HepG2 (cell line): ENCODE measurements around the gene MADCAM1. TPM values are rescaled to one million over a fixed set of nuclear protein-coding genes. Genes with fewer than 3 reads are reported as not detected.
A peak's percentile ranks its signal among the peaks of the same experiment; 100 is the strongest.

ENCODE experiments used
- DZIP1 ChIP-seq: sonication (generic); formaldehyde crosslinking; IDR thresholded peaks from 2 replicates; pipeline ENCODE4 v1.5.0; 2020; ENCODE audit warnings: mild to moderate bottlenecking, missing genetic modification reagents
- ELF1 ChIP-seq: sonication (generic); formaldehyde crosslinking; IDR thresholded peaks from 2 replicates; pipeline ENCODE4 v1.4.0; 2020; ENCODE audit warnings: missing genetic modification reagents
- ISL2 ChIP-seq: sonication (generic); formaldehyde crosslinking; IDR thresholded peaks from 2 replicates; pipeline ENCODE4 v1.5.0; 2020; ENCODE audit warnings: missing genetic modification reagents
- KAT8 ChIP-seq: IDR thresholded peaks from 2 replicates; pipeline ENCODE4 v1.6.1; 2016; ENCODE audit warnings: missing genetic modification reagents, missing compliant biosample characterization
- MEF2D ChIP-seq: sonication (generic); formaldehyde crosslinking; IDR thresholded peaks from 2 replicates; pipeline ENCODE4 v1.5.1; 2020; ENCODE audit warnings: mild to moderate bottlenecking, missing genetic modification reagents
- MXD1 ChIP-seq: sonication (generic); formaldehyde crosslinking; IDR thresholded peaks from 2 replicates; pipeline ENCODE4 v1.4.0; 2020; ENCODE audit warnings: mild to moderate bottlenecking, missing genetic modification reagents
- NCOA2 ChIP-seq: sonication (generic); formaldehyde crosslinking; IDR thresholded peaks from 2 replicates; pipeline ENCODE4 v1.8.0; 2022; ENCODE audit warnings: inconsistent platforms
- SNAI1 ChIP-seq: sonication (generic); formaldehyde crosslinking; IDR thresholded peaks from 2 replicates; pipeline ENCODE4 v1.5.0; 2020; ENCODE audit warnings: mild to moderate bottlenecking, missing genetic modification reagents, borderline replicate concordance
- U2AF1 ChIP-seq: fragments of 200-400 bp; formaldehyde crosslinking; optimal IDR thresholded peaks from 2 replicates; pipeline ENCODE3; 2017; ENCODE audit warnings: mild to moderate bottlenecking, low read depth, low read length
- ZKSCAN8 ChIP-seq: IDR thresholded peaks from 2 replicates; pipeline ENCODE4 v1.6.1; 2016; ENCODE audit warnings: borderline replicate concordance, missing genetic modification reagents, missing compliant biosample characterization
- ZNF160 ChIP-seq: sonication (generic); formaldehyde crosslinking; IDR thresholded peaks from 2 replicates; pipeline ENCODE4 v1.8.0; 2022; ENCODE audit warnings: mild to moderate bottlenecking, inconsistent platforms, missing genetic modification reagents
- ZNF230 ChIP-seq: sonication (generic); formaldehyde crosslinking; IDR thresholded peaks from 2 replicates; pipeline ENCODE4 v1.4.0; 2020; ENCODE audit warnings: mild to moderate bottlenecking, missing genetic modification reagents
- ZNF232 ChIP-seq: sonication (generic); formaldehyde crosslinking; IDR thresholded peaks from 2 replicates; pipeline ENCODE4 v1.4.0; 2020; ENCODE audit warnings: missing genetic modification reagents, borderline replicate concordance
- ZNF350 ChIP-seq: sonication (generic); formaldehyde crosslinking; IDR thresholded peaks from 2 replicates; pipeline ENCODE4 v1.4.0; 2020; ENCODE audit warnings: mild to moderate bottlenecking, low read depth, missing genetic modification reagents, borderline replicate concordance
- ZNF451 ChIP-seq: sonication (generic); formaldehyde crosslinking; IDR thresholded peaks from 2 replicates; pipeline ENCODE4 v1.5.0; 2020; ENCODE audit warnings: mild to moderate bottlenecking, missing genetic modification reagents
- ZNF580 ChIP-seq: IDR thresholded peaks from 2 replicates; pipeline ENCODE4 v1.6.1; 2016; ENCODE audit warnings: low read depth, borderline replicate concordance
- ZNF788 ChIP-seq: sonication (generic); formaldehyde crosslinking; IDR thresholded peaks from 2 replicates; pipeline ENCODE4 v1.5.0; 2020; ENCODE audit warnings: mild to moderate bottlenecking, missing genetic modification reagents, borderline replicate concordance
- polyA plus RNA-seq, 8 experiments: library from polyadenylated mRNA; depleted of rRNA in 3 of 8; stranded (reverse) in 7 of 8; unstranded in 1 of 8; fragments of >200 nt; fragmentation: Illumina TruSeq in 4 of 8; extraction: Trizol in 4 of 8; gene quantifications; 2 replicates each; pipeline versions ENCODE4 v1.2.1 to v1.2.3, GENCODE V29; 2011 to 2016; ENCODE audit warnings: low read depth in 4 of 8, missing spikeins in 1 of 8, mixed read lengths in 1 of 8; ENCODE audit not compliant: insufficient read depth in 1 of 8
- total RNA-seq, 5 experiments: library from RNA; depleted of rRNA; stranded (reverse); fragments of >200 nt; fragmentation: Illumina TruSeq; extraction: Trizol; gene quantifications; 2 replicates each; pipeline ENCODE4 v1.2.3, GENCODE V29; 2016; ENCODE audit warnings: low read depth in 1 of 5
- TF ChIP-seq, protein P1 (sequence below): sonication (generic); formaldehyde crosslinking; IDR thresholded peaks from 2 replicates; pipeline ENCODE4 v1.9.0; 2021; ENCODE audit warnings: missing genetic modification reagents, mild to moderate bottlenecking, borderline replicate concordance
- TF ChIP-seq, protein P2 (sequence below): IDR thresholded peaks from 2 replicates; pipeline ENCODE4 v1.6.1; 2016; ENCODE audit warnings: low read depth, control low read depth
- TF ChIP-seq, protein P3 (sequence below): sonication (generic); formaldehyde crosslinking; IDR thresholded peaks from 2 replicates; pipeline ENCODE4 v1.5.0; 2020; ENCODE audit warnings: mild to moderate bottlenecking, missing genetic modification reagents

The MADCAM1 gene
- total and polyA plus RNA-seq, 2 of the 13 experiments (the other 11 are each of a cell fraction or from before 2014, with no cell fraction given), result 0.29 to 0.33 TPM

- TF ChIP-seq ZNF788, result peak; percentile 91; the same call in 1 of the 2 replicates
- peak; percentile 85 for TF ChIP-seq MEF2D
- TF ChIP-seq ZNF350 (CRISPR knock-in tag), result peak; percentile 82
- TF ChIP-seq, protein P1, sequence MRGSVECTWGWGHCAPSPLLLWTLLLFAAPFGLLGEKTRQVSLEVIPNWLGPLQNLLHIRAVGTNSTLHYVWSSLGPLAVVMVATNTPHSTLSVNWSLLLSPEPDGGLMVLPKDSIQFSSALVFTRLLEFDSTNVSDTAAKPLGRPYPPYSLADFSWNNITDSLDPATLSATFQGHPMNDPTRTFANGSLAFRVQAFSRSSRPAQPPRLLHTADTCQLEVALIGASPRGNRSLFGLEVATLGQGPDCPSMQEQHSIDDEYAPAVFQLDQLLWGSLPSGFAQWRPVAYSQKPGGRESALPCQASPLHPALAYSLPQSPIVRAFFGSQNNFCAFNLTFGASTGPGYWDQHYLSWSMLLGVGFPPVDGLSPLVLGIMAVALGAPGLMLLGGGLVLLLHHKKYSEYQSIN (CRISPR knock-in tag), result no peak
- TF ChIP-seq ZNF451 (CRISPR knock-in tag), result peak; percentile 39; the same call in 1 of the 2 replicates
- no peak for TF ChIP-seq ZNF580
- no peak; the same call in 1 of the 2 replicates for TF ChIP-seq ZNF230 (CRISPR knock-in tag)
- no peak for TF ChIP-seq ZNF232 (CRISPR knock-in tag)
- TF ChIP-seq MXD1, result peak; percentile 57; the same call in 1 of the 2 replicates
- peak; percentile 77; the same call in 1 of the 2 replicates for TF ChIP-seq ZNF160 (CRISPR knock-in tag)
- TF ChIP-seq NCOA2 (CRISPR knock-in tag), result peak; percentile 89
- peak; percentile 82 for TF ChIP-seq ELF1 (CRISPR knock-in tag)
- TF ChIP-seq KAT8 (CRISPR knock-in tag), result peak; percentile 55; the same call in 1 of the 2 replicates
- TF ChIP-seq U2AF1, result no peak
- no peak for TF ChIP-seq SNAI1
- TF ChIP-seq ISL2 (CRISPR knock-in tag), result peak; percentile 70
- TF ChIP-seq DZIP1, result no peak
- TF ChIP-seq, protein P2, sequence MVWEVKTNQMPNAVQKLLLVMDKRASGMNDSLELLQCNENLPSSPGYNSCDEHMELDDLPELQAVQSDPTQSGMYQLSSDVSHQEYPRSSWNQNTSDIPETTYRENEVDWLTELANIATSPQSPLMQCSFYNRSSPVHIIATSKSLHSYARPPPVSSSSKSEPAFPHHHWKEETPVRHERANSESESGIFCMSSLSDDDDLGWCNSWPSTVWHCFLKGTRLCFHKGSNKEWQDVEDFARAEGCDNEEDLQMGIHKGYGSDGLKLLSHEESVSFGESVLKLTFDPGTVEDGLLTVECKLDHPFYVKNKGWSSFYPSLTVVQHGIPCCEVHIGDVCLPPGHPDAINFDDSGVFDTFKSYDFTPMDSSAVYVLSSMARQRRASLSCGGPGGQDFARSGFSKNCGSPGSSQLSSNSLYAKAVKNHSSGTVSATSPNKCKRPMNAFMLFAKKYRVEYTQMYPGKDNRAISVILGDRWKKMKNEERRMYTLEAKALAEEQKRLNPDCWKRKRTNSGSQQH (CRISPR knock-in tag), result 0 out of 2 replicates have a peak, but pooled peaks have one; percentile 34
- TF ChIP-seq, protein P3, sequence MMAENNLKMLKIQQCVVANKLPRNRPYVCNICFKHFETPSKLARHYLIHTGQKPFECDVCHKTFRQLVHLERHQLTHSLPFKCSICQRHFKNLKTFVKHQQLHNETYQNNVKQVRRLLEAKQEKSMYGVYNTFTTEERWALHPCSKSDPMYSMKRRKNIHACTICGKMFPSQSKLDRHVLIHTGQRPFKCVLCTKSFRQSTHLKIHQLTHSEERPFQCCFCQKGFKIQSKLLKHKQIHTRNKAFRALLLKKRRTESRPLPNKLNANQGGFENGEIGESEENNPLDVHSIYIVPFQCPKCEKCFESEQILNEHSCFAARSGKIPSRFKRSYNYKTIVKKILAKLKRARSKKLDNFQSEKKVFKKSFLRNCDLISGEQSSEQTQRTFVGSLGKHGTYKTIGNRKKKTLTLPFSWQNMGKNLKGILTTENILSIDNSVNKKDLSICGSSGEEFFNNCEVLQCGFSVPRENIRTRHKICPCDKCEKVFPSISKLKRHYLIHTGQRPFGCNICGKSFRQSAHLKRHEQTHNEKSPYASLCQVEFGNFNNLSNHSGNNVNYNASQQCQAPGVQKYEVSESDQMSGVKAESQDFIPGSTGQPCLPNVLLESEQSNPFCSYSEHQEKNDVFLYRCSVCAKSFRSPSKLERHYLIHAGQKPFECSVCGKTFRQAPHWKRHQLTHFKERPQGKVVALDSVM, result peak; percentile 62
- no peak; the same call in 1 of the 2 replicates for TF ChIP-seq ZKSCAN8 (CRISPR knock-in tag)
Observed at GRCh38 chr19:524062-524674, 27.9 kb downstream of the MADCAM1 start (continued).
